GM10248 (cell line): ENCODE data around the gene RAET1G.
"Not testable (repeated sequence)": the region's sequence is repeated elsewhere in the genome, so short reads cannot be mapped to it uniquely, and the experiment has no call there.

Experiments used
- CTCF ChIA-PET: fragments of 300-600 bp; sonication (Branson Sonifier 250); formaldehyde crosslinking; extraction: SDS; loops from one replicate; lab custom pipeline; 2021; ENCODE audit warnings: antibody characterized with exemption; lab: Yijun Ruan, JAX
- POLR2A ChIA-PET: fragments of 350-650 bp; sonication (Branson Sonifier 250); formaldehyde crosslinking; extraction: SDS; loops from one replicate; lab custom pipeline; 2020; ENCODE audit warnings: antibody characterized with exemption; lab: Yijun Ruan, JAX
- DNase-seq: peaks from one replicate; pipeline ENCODE4 v3.0.0; 2012; ENCODE audit errors: extremely low spot score
- TF ChIP-seq, protein P1 (sequence below): IDR thresholded peaks from 2 replicates; pipeline ENCODE4 v1.5.1; 2012; ENCODE audit warnings: mild to moderate bottlenecking, low read depth; ENCODE audit errors: extremely low read depth, missing control alignments, control extremely low read depth

The RAET1G gene

DNA sequence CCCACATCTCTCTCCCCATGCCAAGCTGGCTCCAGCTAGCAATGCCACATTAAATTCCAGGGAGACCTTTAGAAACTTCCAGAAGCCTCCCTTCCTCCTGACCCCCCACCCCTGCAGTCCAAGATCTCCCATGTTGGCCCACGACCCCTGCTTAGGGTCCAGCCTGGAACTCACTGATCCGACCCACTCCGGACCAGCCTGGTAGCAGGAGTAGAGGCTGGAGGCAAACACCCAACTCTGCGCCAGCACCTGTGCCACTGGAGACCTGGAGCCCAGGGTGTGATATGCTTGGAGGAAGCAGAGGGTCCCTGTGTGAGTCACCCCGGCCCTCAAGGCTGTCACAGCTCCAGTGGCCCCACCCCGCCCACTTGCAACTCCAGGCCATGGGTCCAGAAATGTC, 37.6 kb upstream of the RAET1G start:
- ChIA-PET CTCF (interaction anchor here (1.3 to 1.4 kb wide), 2 partner anchors 56 to 57 kb away, joined by 4 read pairs; no protein-coding TSS in a partner anchor), POLR2A (no interaction called here)
- TF ChIP-seq, protein P1, sequence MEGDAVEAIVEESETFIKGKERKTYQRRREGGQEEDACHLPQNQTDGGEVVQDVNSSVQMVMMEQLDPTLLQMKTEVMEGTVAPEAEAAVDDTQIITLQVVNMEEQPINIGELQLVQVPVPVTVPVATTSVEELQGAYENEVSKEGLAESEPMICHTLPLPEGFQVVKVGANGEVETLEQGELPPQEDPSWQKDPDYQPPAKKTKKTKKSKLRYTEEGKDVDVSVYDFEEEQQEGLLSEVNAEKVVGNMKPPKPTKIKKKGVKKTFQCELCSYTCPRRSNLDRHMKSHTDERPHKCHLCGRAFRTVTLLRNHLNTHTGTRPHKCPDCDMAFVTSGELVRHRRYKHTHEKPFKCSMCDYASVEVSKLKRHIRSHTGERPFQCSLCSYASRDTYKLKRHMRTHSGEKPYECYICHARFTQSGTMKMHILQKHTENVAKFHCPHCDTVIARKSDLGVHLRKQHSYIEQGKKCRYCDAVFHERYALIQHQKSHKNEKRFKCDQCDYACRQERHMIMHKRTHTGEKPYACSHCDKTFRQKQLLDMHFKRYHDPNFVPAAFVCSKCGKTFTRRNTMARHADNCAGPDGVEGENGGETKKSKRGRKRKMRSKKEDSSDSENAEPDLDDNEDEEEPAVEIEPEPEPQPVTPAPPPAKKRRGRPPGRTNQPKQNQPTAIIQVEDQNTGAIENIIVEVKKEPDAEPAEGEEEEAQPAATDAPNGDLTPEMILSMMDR: no peak
- DNase-seq: no peak

DNA sequence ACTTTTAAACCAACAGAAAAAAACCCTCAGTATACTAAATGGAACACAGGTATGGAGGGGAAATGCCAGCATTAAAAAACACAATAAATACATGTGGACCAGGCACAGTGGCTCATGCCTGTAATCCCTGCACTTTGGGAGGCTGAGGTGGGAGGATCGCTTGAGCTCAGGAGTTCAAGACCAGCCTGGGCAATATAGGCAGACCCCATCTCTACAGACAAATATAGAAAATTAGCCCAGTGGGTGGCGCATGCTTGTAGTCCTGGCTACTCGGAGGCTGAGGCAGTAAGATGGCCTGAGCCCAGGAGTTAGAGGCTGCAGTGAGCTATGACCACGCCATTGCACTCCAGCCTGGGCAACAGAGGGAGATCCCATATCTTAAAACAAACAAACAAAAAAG, 36.9 kb upstream of the RAET1G start:
- DNase-seq, POLR2A ChIA-PET: not testable (repeated sequence)
- CTCF ChIA-PET: interaction anchor here (1.1 to 1.4 kb wide), 3 partner anchors 10 to 57 kb away, joined by 3 to 4 read pairs (median 3); no protein-coding TSS in a partner anchor

DNA sequence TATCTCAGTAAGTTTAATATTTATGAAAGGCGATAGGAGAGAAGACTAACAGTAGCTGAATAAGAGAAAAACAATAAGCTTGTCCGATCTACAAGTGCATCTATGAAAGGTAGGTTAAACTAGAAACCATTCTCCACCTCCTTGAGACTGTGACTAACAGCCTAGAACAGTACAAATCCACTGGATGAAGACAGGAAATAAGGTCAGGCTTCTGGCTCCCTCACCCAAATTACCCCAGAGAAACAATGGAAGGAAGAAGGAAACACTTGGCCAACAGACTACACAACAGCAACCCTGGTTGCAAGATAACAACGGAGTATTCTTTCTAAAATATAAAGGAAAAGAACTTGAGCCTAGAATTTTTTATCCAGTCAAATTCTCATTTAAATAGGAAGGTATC, 35.2 kb upstream of the RAET1G start:
- POLR2A ChIA-PET, DNase-seq: not testable (repeated sequence)
- CTCF ChIA-PET: interaction anchor here (1.6 kb wide), 1 partner anchor 857 kb away, joined by 3 read pairs; no protein-coding TSS in a partner anchor

DNA sequence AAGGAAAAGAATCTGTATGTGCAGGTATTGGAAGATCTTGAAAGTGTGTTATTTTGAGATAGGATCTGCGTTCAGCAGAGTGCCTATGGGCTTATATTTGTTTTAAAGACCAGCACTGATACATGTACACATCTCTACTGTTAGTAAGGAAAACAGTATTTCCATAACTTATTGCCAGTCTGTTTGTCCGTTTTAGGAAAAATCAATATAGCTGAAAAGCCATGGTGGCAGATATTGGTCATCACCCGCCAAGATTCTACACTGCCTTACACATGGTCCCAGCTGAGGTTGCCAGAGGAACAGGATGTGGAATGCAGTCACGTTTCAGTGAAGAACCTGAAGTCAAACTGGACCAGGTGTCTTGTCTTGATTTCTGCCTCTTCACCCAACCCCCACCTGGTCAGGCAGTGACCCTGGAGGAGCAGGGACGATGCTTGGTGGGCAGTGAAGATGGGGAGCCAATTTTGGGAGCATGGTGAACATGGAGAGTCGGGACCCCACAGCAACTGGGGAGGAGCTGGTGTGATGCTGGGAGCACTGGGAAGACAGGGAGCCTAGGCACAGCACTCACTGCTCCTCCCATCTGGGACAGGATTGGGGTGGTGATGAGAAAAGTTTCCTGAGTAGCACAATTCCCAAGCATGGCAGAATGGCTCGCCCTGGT, 32.9 kb upstream of the RAET1G start:
- POLR2A ChIA-PET, DNase-seq, CTCF ChIA-PET: not testable (repeated sequence)

DNA sequence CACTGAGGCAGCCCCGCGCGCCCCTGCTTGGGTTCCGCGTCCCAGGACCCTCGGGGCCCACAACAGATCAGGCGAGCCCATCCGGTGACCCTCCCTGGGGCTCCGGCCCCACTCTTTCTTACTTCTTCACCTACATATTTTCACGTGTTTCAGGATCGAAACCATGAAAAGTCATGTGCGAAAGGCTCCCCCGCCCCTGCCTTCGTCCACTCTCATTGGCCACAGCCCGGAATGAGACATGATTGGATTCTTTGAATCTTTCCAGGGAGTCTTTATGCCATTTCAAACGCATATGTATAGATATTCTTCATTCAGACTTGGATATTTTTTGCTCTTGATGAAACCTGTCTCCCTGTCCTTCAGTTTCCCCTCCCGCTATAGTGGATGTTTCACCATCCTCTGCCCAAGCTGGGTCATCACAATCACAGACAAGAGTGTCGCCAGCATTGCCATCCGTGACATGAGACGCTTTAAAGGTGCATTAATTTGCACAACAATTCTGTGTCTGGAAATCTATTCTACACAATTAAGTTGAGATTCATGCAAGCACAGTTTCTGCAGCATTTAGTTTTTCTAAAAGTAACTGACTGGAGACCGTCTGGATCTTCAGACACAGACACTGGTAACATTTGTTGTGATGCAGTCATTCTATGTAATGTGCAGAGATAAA, 32.2 kb upstream of the RAET1G start:
- CTCF ChIA-PET, DNase-seq, POLR2A ChIA-PET: not testable (repeated sequence)

DNA sequence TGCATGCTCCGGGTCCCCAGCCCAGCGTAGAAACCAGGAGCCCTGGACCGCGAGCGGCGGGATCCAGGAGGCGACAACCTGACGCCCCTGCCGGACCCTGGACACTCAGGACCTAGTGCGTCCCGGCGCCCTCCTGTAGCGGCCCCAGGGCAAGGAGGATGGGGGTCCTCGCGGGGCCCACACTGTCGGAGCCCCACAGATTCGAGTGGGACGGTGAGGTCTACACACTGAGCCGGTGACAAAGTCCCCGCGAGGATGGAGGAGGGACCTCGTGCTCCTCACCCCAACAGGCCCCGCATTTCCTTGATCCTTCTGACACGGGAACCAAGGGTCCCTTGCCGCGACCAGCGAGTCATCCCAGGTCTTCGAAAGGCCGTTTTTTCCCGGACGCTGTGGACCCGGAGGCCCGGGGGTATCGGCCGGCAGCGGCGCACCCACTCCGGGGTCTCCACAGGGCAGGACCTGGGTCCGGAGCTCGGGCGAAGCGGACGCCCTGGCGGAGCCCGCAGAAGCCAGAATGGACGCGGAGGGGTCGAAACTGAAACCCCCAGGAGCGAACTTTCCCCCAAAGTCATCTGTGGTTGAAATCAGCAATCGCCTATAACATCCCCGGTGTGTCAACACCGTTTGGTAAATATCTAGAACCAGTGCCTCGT, 31.5 kb upstream of the RAET1G start:
- DNase-seq, POLR2A ChIA-PET, CTCF ChIA-PET: not testable (repeated sequence)

DNA sequence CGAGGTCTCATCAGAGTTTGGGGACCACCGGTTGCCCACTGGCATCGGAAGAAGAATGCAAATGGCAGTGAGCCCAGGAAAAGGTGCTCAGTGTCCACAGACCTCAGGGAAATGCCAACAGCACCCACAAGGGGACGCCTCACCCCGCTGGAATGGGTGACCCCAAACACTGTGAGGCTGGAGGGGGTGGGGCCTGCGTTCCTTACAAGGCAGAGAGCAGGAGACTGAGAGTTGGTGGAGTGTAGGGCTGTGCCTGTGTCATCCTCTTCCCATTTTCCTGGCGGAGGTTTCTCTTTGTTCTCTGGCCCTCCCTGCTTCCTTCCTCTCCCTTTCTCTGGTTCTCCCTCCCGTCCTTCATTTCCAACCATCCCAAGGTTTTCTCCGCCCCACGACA, 31.0 kb upstream of the RAET1G start:
- POLR2A ChIA-PET, DNase-seq, CTCF ChIA-PET: not testable (repeated sequence)

DNA sequence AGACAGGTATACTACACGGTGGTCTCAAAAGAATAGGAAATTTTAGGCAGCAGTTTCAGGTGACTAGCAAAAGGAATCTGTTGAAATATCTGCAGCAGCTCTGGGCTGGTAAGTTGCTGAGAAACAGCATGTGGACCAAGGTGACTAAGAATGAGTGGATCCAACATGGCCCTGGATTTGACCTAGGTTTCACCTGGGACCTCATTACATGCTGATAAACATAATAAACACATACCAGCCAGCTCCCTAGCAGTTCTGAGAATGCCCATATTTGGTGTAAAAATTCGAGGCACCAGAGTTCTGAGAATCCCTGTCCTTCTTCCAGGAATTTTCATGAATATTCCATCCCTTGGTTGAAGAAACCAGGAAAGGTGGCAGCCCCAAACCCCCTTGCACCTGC, 30.5 kb upstream of the RAET1G start:
- POLR2A ChIA-PET, CTCF ChIA-PET, DNase-seq: not testable (repeated sequence)

DNA sequence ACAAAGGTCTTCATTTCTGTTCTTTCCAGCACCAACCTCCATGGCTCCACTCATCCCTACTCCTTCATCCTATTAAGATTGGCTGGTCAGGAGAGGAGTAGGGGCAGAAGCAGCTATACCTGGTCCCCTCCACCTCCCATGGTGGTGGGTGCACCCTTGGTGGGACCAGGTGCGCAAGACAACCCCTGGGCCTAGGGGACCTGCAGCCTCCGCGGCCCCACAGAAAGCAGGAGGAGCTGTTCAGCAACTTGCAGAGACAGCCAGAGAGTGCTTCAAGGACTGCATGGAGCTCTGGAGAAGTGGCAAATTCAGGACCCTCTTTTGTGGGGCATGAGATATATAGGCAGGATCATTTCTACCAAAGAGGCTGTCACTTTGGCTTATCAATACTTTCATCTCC, 28.7 kb upstream of the RAET1G start:
- no peak for DNase-seq
- ChIA-PET POLR2A (no interaction called here), CTCF (interaction anchor here (1.4 kb wide), 1 partner anchor 65 kb away, joined by 4 read pairs; no protein-coding TSS in a partner anchor)
- TF ChIP-seq, protein P1: no peak

DNA sequence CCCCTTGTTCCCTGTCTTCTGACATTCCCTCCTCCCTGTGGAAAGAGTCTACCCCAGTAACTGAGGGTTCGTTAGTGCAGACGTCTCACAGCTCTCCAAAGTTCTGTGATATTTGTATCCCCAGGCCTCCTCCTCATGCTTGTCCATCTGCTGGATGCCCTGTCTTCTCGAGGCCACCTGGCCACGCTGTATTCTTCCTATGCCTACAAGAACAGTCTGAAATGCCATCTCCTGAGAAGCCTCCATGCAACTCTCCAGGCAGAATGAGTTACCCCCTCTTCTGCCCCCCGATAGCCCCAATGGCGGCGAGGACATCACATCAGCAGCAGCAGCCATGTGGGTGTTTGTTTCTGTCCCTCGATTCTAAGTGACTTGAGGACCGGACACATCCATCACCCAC, 28.2 kb upstream of the RAET1G start:
- ChIA-PET POLR2A (no interaction called here), CTCF (no interaction called here)
- TF ChIP-seq, protein P1: no peak
- no peak for DNase-seq
